ENCODE measurements around the gene ATP5PD. TPM values are rescaled to one million over a fixed set of nuclear protein-coding genes. Genes with fewer than 3 reads are reported as not detected.
"Not testable (repeated sequence)": the region's sequence is repeated elsewhere in the genome, so short reads cannot be mapped to it uniquely, and the experiment has no call there.

ATP5PD gene
- total and polyA plus RNA-seq, 2 of the 8 experiments (the other 6 are each of a cell fraction or from before 2014, with no cell fraction given): 335 to 407 TPM

DNA sequence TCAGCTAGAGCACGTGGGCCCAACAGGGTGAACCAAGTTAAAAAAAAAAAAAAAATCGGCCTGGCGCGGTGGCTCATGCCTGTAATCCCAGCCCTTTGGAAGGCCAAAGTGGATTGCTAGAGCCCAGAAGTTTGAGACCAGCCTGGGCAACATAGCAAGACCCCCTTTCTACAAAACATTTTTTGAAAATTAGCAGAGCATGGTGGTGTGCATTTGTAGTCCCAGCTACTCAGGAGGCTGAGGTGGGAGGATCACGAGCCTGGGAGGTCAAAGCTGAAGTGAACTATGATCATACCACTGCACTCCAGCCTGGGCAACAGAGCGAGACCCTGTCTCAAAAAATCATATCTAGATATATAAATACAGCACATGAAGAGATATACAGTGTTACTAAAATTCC is 40.7 kb downstream of the ATP5PD start:
- peaks cover 4 to 28% (median 18%) of the 10 kb centered on the region in 4 experiments; a peak in 5 of 8 replicates for H3K36me3 ChIP-seq (ENCODE audit: control insufficient read depth in 2 of 4, insufficient read depth in 4 of 4, low read length in 3 of 4)
- H3K79me2 ChIP-seq (ENCODE audit: control insufficient read depth in 1 of 2, insufficient read depth in 2 of 2, low read length in 2 of 2); H4K8ac ChIP-seq (ENCODE audit: extremely low read depth, insufficient read depth, low read length); H2BK15ac ChIP-seq (ENCODE audit: low read length); H3K14ac ChIP-seq (ENCODE audit: insufficient read length); H3K23ac ChIP-seq (ENCODE audit: insufficient read length); H2BK120ac ChIP-seq (replicated peaks; ENCODE audit: low read depth, low read length); H2BK20ac ChIP-seq (ENCODE audit: low read length); H2BK12ac ChIP-seq (ENCODE audit: low read depth, low read length); H3K79me1 ChIP-seq (ENCODE audit: low read depth, low read length); FAIRE-seq; H3K4me3 ChIP-seq (ENCODE audit: extremely low read depth in 1 of 4, insufficient read depth in 2 of 4, low read depth in 3 of 4, low read length in 4 of 4); H3K4me2 ChIP-seq (ENCODE audit: insufficient read depth in 1 of 2, low read depth in 2 of 2, low read length in 2 of 2); H3K18ac ChIP-seq (ENCODE audit: extremely low read depth, low read length); DNase-seq (ENCODE audit: low read depth in 1 of 2, low spot score in 2 of 2); H4K91ac ChIP-seq (replicated peaks; ENCODE audit: insufficient read length, low read length); H3K27ac ChIP-seq (ENCODE audit: low read depth, low read length); H3K23me2 ChIP-seq (ENCODE audit: low read depth, low read length); H2AK5ac ChIP-seq (ENCODE audit: low read depth, low read length); H2BK5ac ChIP-seq (ENCODE audit: low read depth, low read length); H3K56ac ChIP-seq (replicated peaks; ENCODE audit: insufficient read length, low read depth, low read length); H4K5ac ChIP-seq (ENCODE audit: insufficient read length, low read depth, low read length); H3K4me1 ChIP-seq (replicated peaks in 1 of 4; ENCODE audit: control insufficient read depth in 3 of 4, insufficient read depth in 4 of 4, low read length in 3 of 4); H3K27me3 ChIP-seq (replicated peaks in 1 of 4; ENCODE audit: control insufficient read depth in 3 of 4, extremely low read depth in 1 of 4, insufficient read depth in 3 of 4, low read length in 3 of 4); H3K9me3 ChIP-seq (ENCODE audit: insufficient read depth in 2 of 2, low read depth in 1 of 2, low read length in 1 of 2); H3K4ac ChIP-seq (replicated peaks; ENCODE audit: insufficient read length, low read depth, low read length); H3K9ac ChIP-seq (replicated peaks in 1 of 4; ENCODE audit: extremely low read depth in 1 of 4, low read depth in 3 of 4, low read length in 3 of 4); H4K20me1 ChIP-seq (replicated peaks in 1 of 2; ENCODE audit: control insufficient read depth in 1 of 2, insufficient read depth in 2 of 2, low read length in 2 of 2); H2AFZ ChIP-seq (ENCODE audit: low read length): not testable (repeated sequence)
- ChIA-PET POLR2A (ENCODE audit: partially characterized antibody) (interaction anchor here (1.1 kb wide), 1 partner anchor 11 kb away, joined by 3 read pairs; no protein-coding TSS in a partner anchor), CTCF (ENCODE audit: partially characterized antibody) (interaction anchor here (0.9 to 20.3 kb wide), 7 partner anchors 11 to 44 kb away, joined by 3 to 345 read pairs (median 6); partner anchors contain the start of gene CDR2L)
- WGBS, 2 experiments (ENCODE audit: extremely low coverage in 1 of 2, insufficient coverage in 1 of 2, insufficient read length in 1 of 2, insufficient replicate concordance in 2 of 2, low coverage in 1 of 2, low lambda C conversion rate in 2 of 2, missing lambda C conversion rate in 1 of 2): 96% methylated on average over 6 of the region's 6 CpGs; no CpG with 5 or more reads in 1 of the 2 experiments
